DMS53 (cell line): ENCODE measurements around the gene SLC26A8.
"Not testable (repeated sequence)": the region's sequence is repeated elsewhere in the genome, so short reads cannot be mapped to it uniquely, and the experiment has no call there.

Experiments used
- DNase-seq: peaks from one replicate; lab custom pipeline; 2025; lab: John Stamatoyannopoulos, UW

The SLC26A8 gene

GRCh38 chr6:36050947-36051710 is 26.7 kb upstream of the SLC26A8 start:
- DNase-seq: no peak

GRCh38 chr6:36050305-36050704 is 25.9 kb upstream of the SLC26A8 start:
- no peak for DNase-seq

- no peak for DNase-seq
Observed at GRCh38 chr6:36049582-36049981, 25.1 kb upstream of the SLC26A8 start.

GRCh38 chr6:36042618-36043260 is 18.3 kb upstream of the SLC26A8 start:
- no peak for DNase-seq

- DNase-seq: no peak
Observed at GRCh38 chr6:36040958-36041357, 16.5 kb upstream of the SLC26A8 start.

GRCh38 chr6:36039112-36039511 is 14.7 kb upstream of the SLC26A8 start:
- DNase-seq: peak; percentile 62

- no peak for DNase-seq
Observed at GRCh38 chr6:36038120-36038876, 13.9 kb upstream of the SLC26A8 start.

- DNase-seq: no peak
Observed at GRCh38 chr6:36035225-36035624, 10.8 kb upstream of the SLC26A8 start.

- no peak for DNase-seq
Observed at GRCh38 chr6:36034441-36034840, 10.0 kb upstream of the SLC26A8 start.

GRCh38 chr6:36033935-36034334 is 9.5 kb upstream of the SLC26A8 start:
- DNase-seq: no peak

GRCh38 chr6:36033144-36033543 is 8.7 kb upstream of the SLC26A8 start:
- DNase-seq: not testable (repeated sequence)

- no peak for DNase-seq
Observed at GRCh38 chr6:36032261-36032660, 7.8 kb upstream of the SLC26A8 start.

- DNase-seq: peak; percentile 19
Observed at GRCh38 chr6:36029464-36029863, 5.0 kb upstream of the SLC26A8 start.

GRCh38 chr6:36028877-36029324 is 4.5 kb upstream of the SLC26A8 start:
- DNase-seq: peak; percentile 62

GRCh38 chr6:36028088-36028876 is 3.8 kb upstream of the SLC26A8 start:
- DNase-seq: peak; percentile 74

GRCh38 chr6:36027501-36028087 is 3.2 kb upstream of the SLC26A8 start, which contains the start of gene MAPK14:
TSS of gene MAPK14 (plus strand) at chr6:36027808. CDS start at chr6:36028158, 350 bp downstream.
- DNase-seq: peak; percentile 100

- no peak for DNase-seq
Observed at GRCh38 chr6:36025932-36026327, 1.5 kb upstream of the SLC26A8 start.

- DNase-seq: no peak
Observed at GRCh38 chr6:36025260-36025931, 955 bp upstream of the SLC26A8 start.

- DNase-seq: no peak
Observed at GRCh38 chr6:36020154-36020553, 4.3 kb downstream of the SLC26A8 start.

- no peak for DNase-seq
Observed at GRCh38 chr6:36019167-36019566, 5.3 kb downstream of the SLC26A8 start.

GRCh38 chr6:36018339-36018738 is 6.1 kb downstream of the SLC26A8 start:
- DNase-seq: no peak
